ENCODE results near the gene CORIN.

Gene CORIN

DNA sequence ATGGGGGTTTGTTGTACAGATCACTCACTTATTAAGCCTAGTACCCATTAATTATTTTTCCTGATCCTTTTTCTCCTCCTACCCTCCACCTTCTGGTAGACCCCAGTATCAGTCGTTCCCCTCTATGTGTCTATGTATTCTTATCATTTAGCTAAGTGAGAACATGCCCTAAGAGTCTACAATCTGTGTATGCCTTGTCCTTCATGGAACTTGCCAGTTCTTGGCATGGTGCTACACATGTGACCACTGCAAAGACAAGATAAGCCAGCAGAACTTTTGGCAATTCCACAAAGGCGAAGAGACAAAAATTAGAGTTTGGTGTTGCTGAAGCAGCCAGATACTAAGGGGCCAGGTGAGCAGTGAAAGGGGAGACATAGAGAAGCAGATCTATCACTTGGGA, 101.3 kb downstream of the CORIN start:
- Histone ChIP-seq H3K9me3 (replicated peaks; ENCODE audit: insufficient read depth, low read length) (no peaks in the 10 kb centered on the region), H3K9ac (ENCODE audit: low read length) (no peak overlapping the region), H3K4me2 (ENCODE audit: low read depth, low read length) (no peak overlapping the region), H3F3A (ENCODE audit: insufficient read depth, low read length) (no peaks in the 10 kb centered on the region), H3K27ac (ENCODE audit: low read length) (no peak overlapping the region), H3K79me2 (ENCODE audit: low read length) (no peaks in the 10 kb centered on the region), H3K9me2 (replicated peaks; ENCODE audit: insufficient read depth, low read length) (no peaks in the 10 kb centered on the region), H3K4me3 (ENCODE audit: low read length) (no peak overlapping the region), H2AFZ (ENCODE audit: low read length) (no peak overlapping the region), H3K36me3 (replicated peaks; ENCODE audit: insufficient read depth, low read length) (no peaks in the 10 kb centered on the region), H4K20me1 (ENCODE audit: insufficient read depth, low read length) (no peaks in the 10 kb centered on the region), H3K4me1 (ENCODE audit: low read length) (0 out of 2 replicates have a peak, but pooled peaks cover 4% of the 10 kb centered on the region), H3K27me3 (replicated peaks; ENCODE audit: insufficient read depth, low read length) (no peaks in the 10 kb centered on the region)
- DNase-seq = no peak
- no peak for TF ChIP-seq EZH2phosphoT487 (IDR thresholded peaks at IDR 0.05; ENCODE audit: low read length)
- no peak for TF ChIP-seq EZH2 (optimal IDR thresholded peaks at IDR 0.05; ENCODE audit: low read depth, low read length)
- TF ChIP-seq, protein P1, sequence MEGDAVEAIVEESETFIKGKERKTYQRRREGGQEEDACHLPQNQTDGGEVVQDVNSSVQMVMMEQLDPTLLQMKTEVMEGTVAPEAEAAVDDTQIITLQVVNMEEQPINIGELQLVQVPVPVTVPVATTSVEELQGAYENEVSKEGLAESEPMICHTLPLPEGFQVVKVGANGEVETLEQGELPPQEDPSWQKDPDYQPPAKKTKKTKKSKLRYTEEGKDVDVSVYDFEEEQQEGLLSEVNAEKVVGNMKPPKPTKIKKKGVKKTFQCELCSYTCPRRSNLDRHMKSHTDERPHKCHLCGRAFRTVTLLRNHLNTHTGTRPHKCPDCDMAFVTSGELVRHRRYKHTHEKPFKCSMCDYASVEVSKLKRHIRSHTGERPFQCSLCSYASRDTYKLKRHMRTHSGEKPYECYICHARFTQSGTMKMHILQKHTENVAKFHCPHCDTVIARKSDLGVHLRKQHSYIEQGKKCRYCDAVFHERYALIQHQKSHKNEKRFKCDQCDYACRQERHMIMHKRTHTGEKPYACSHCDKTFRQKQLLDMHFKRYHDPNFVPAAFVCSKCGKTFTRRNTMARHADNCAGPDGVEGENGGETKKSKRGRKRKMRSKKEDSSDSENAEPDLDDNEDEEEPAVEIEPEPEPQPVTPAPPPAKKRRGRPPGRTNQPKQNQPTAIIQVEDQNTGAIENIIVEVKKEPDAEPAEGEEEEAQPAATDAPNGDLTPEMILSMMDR (IDR thresholded peaks at IDR 0.05; ENCODE audit: low read length) = no peak

DNA sequence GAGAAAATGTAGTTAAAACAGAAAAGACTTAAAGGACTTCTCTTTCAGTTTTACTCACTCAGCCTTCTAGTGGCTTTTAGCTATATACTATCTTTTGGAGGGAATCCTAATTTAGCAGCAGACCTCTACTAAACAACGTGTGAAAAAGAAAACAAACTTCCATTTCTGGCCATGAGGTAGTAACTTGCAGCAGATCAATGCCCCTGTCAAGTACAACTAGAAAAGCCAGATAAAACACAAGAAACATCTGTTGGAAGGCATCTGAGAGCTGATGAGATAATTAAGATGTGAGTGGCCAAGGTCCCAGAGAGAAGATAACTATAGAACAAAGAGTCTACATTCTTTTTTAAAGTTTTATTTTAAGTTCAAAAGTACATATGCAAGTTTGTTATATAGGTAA, 101.7 kb downstream of the CORIN start:
- H3K9me3 ChIP-seq (replicated peaks; ENCODE audit: insufficient read depth, low read length) = no peaks in the 10 kb centered on the region
- no peaks in the 10 kb centered on the region for H3K36me3 ChIP-seq (replicated peaks; ENCODE audit: insufficient read depth, low read length)
- 0 out of 2 replicates have a peak, but pooled peaks cover 4% of the 10 kb centered on the region for H3K4me1 ChIP-seq (ENCODE audit: low read length)
- no peak for DNase-seq
- no peaks in the 10 kb centered on the region for H3F3A ChIP-seq (ENCODE audit: insufficient read depth, low read length)
- TF ChIP-seq EZH2phosphoT487 (IDR thresholded peaks at IDR 0.05; ENCODE audit: low read length) (no peak), EZH2 (optimal IDR thresholded peaks at IDR 0.05; ENCODE audit: low read depth, low read length) (no peak)
- TF ChIP-seq, protein P1 (IDR thresholded peaks at IDR 0.05; ENCODE audit: low read length) = no peak
- H3K79me2 ChIP-seq (ENCODE audit: low read length) = no peaks in the 10 kb centered on the region
- no peaks in the 10 kb centered on the region for H3K27me3 ChIP-seq (replicated peaks; ENCODE audit: insufficient read depth, low read length)
- no peaks in the 10 kb centered on the region for H3K9me2 ChIP-seq (replicated peaks; ENCODE audit: insufficient read depth, low read length)
- H2AFZ ChIP-seq (ENCODE audit: low read length) = no peak overlapping the region
- H3K4me3 ChIP-seq (ENCODE audit: low read length) = no peak overlapping the region
- H3K9ac ChIP-seq (ENCODE audit: low read length) = no peak overlapping the region
- no peaks in the 10 kb centered on the region for H4K20me1 ChIP-seq (ENCODE audit: insufficient read depth, low read length)
- no peak overlapping the region for H3K4me2 ChIP-seq (ENCODE audit: low read depth, low read length)
- H3K27ac ChIP-seq (ENCODE audit: low read length) = no peak overlapping the region

DNA sequence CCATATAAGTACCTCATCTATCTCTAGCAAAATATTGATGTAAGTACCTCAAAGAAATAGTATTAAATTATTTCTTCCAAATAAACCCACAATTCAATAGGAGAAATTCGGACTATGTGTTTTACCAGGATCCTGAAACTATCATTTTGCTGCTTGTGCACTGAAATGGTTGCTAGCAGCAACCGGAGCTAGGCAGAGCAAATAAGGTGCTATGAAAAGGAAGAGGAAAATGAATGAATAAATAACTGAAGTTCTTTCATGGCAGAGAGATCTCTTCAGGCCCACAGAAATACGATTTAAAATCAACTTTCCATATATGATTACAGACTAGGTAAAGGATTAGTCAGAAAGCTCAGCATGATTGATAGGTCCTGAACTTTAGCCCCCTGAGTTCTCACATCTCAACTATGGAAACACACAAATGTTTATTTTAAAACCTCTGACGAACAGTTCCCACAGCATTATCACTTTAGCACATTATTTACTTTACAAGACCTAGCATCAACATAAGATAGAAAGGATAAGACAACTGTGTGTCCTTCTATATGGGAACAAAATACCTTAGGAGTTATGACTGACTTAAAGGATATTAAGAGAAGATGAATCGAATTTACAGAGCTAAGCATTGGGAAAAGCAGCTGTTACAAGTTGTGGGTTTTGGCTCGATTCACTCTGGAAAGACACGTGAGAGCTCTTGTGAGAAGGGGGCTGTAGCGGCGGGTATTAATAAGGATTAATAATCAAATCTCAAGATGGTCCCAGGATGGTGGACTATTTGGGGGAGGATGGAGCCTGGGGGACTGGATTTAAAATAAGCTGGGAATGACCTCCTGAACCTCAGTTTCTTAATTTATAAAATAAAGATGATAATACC, 104.3 kb downstream of the CORIN start:
- H3K27ac ChIP-seq (ENCODE audit: low read length) = no peak overlapping the region
- H3K4me3 ChIP-seq (ENCODE audit: low read length) = no peak overlapping the region
- no peak overlapping the region for H2AFZ ChIP-seq (ENCODE audit: low read length)
- H3K9ac ChIP-seq (ENCODE audit: low read length) = no peak overlapping the region
- H3K9me2 ChIP-seq (replicated peaks; ENCODE audit: insufficient read depth, low read length) = no peaks in the 10 kb centered on the region
- no peaks in the 10 kb centered on the region for H3K27me3 ChIP-seq (replicated peaks; ENCODE audit: insufficient read depth, low read length)
- no peaks in the 10 kb centered on the region for H4K20me1 ChIP-seq (ENCODE audit: insufficient read depth, low read length)
- no peaks in the 10 kb centered on the region for H3K9me3 ChIP-seq (replicated peaks; ENCODE audit: insufficient read depth, low read length)
- H3K36me3 ChIP-seq (replicated peaks; ENCODE audit: insufficient read depth, low read length) = no peaks in the 10 kb centered on the region
- H3K79me2 ChIP-seq (ENCODE audit: low read length) = no peaks in the 10 kb centered on the region
- no peaks in the 10 kb centered on the region for H3F3A ChIP-seq (ENCODE audit: insufficient read depth, low read length)
- H3K4me1 ChIP-seq (ENCODE audit: low read length) = 0 out of 2 replicates have a peak, but pooled peaks cover 4% of the 10 kb centered on the region
- TF ChIP-seq, protein P1 (IDR thresholded peaks at IDR 0.05; ENCODE audit: low read length) = no peak
- TF ChIP-seq EZH2phosphoT487 (IDR thresholded peaks at IDR 0.05; ENCODE audit: low read length) (no peak), EZH2 (optimal IDR thresholded peaks at IDR 0.05; ENCODE audit: low read depth, low read length) (no peak)
- no peak for DNase-seq
- H3K4me2 ChIP-seq (ENCODE audit: low read depth, low read length) = no peak overlapping the region

Measured in MM.1S (cell line).